ENCODE data around the gene SLC15A1.

Gene SLC15A1

GRCh38 chr13:98664047-98664446, 88.4 kb downstream of the SLC15A1 start:
- peaks cover 0 to 4% (median 0%) of the 10 kb centered on the region in 3 experiments for H3K27me3 ChIP-seq (ENCODE audit: control insufficient read depth in 3 of 3, insufficient read depth in 3 of 3, low read depth in 1 of 3, low read length in 3 of 3)

GRCh38 chr13:98658131-98658530, 94.3 kb downstream of the SLC15A1 start:
- no peak overlapping the region for H3K4me3 ChIP-seq (ENCODE audit: low read length in 2 of 2)

More at GRCh38 chr13:98664047-98664446, 88.4 kb downstream of the SLC15A1 start:
- Histone ChIP-seq H3K4me3 (ENCODE audit: low read length in 2 of 2) (no peak overlapping the region), H3K4ac (ENCODE audit: low read length) (no peak overlapping the region), H3K18ac (ENCODE audit: low read length) (no peak overlapping the region), H3K36me3 (replicated peaks in 1 of 2; ENCODE audit: control insufficient read depth in 2 of 2, insufficient read depth in 2 of 2, low read length in 2 of 2) (no peaks in the 10 kb centered on the region), H3K14ac (ENCODE audit: low read length) (no peak overlapping the region), H4K91ac (ENCODE audit: low read depth, low read length, poor library complexity) (no peak overlapping the region), H2AFZ (ENCODE audit: low read length) (no peak overlapping the region), H3K27ac (replicated peaks; ENCODE audit: low read length) (no peak overlapping the region), H4K8ac (ENCODE audit: low read depth, low read length) (no peak overlapping the region), H3K4me2 (ENCODE audit: insufficient read depth, low read length, poor library complexity, severe bottlenecking) (no peak overlapping the region), H3K79me1 (ENCODE audit: low read depth, low read length) (no peaks in the 10 kb centered on the region), H2BK5ac (ENCODE audit: low read length) (no peak overlapping the region), H3K9ac (ENCODE audit: low read depth, low read length, poor library complexity) (no peak overlapping the region), H3K23ac (ENCODE audit: low read depth, low read length, poor library complexity) (no peak overlapping the region), H2BK15ac (ENCODE audit: low read length) (no peak overlapping the region), H3K4me1 (ENCODE audit: control insufficient read depth in 2 of 2, insufficient read depth in 1 of 2, low read depth in 1 of 2, low read length in 2 of 2) (peaks cover 0 to 6% of the 10 kb centered on the region in 2 donors), H3K9me3 (replicated peaks in 1 of 2; ENCODE audit: control insufficient read depth in 2 of 2, insufficient read depth in 1 of 2, low read depth in 1 of 2, low read length in 2 of 2) (no peaks in the 10 kb centered on the region), H2BK12ac (ENCODE audit: low read length) (no peak overlapping the region), H2BK120ac (ENCODE audit: low read depth, low read length) (no peak overlapping the region), H2AK5ac (ENCODE audit: low read depth, low read length) (peak overlapping the region; percentile 40)
- no CpG with 5 or more reads among the region's 11 CpGs for WGBS, 2 donors (ENCODE audit: extremely low coverage in 2 of 2, insufficient read length in 2 of 2, insufficient replicate concordance in 1 of 2)
- DNase-seq (ENCODE audit: low spot score), result no peak

GRCh38 chr13:98657506-98658085, 94.9 kb downstream of the SLC15A1 start:
- no peaks in the 10 kb centered on the region for H3K79me1 ChIP-seq (ENCODE audit: low read depth, low read length)
- H2BK15ac ChIP-seq (ENCODE audit: low read length), result no peak overlapping the region
- H3K4me3 ChIP-seq (ENCODE audit: low read length in 2 of 2), result no peak overlapping the region
- H3K9me3 ChIP-seq (replicated peaks in 1 of 2; ENCODE audit: control insufficient read depth in 2 of 2, insufficient read depth in 1 of 2, low read depth in 1 of 2, low read length in 2 of 2), result peaks cover 0 to 1% of the 10 kb centered on the region in 2 donors
- no peak for DNase-seq (ENCODE audit: low spot score)
- WGBS, 2 donors (ENCODE audit: extremely low coverage in 2 of 2, insufficient read length in 2 of 2, insufficient replicate concordance in 1 of 2), result no CpG with 5 or more reads among the region's 8 CpGs
- no peak overlapping the region for H3K27ac ChIP-seq (replicated peaks; ENCODE audit: low read length)
- no peak overlapping the region for H2BK12ac ChIP-seq (ENCODE audit: low read length)
- no peak overlapping the region for H3K14ac ChIP-seq (ENCODE audit: low read length)
- no peak overlapping the region for H2AK5ac ChIP-seq (ENCODE audit: low read depth, low read length)
- H4K8ac ChIP-seq (ENCODE audit: low read depth, low read length), result no peak overlapping the region
- H3K4me1 ChIP-seq (ENCODE audit: control insufficient read depth in 2 of 2, insufficient read depth in 1 of 2, low read depth in 1 of 2, low read length in 2 of 2), result no peaks in the 10 kb centered on the region
- no peak overlapping the region for H3K4ac ChIP-seq (ENCODE audit: low read length)
- H3K4me2 ChIP-seq (ENCODE audit: insufficient read depth, low read length, poor library complexity, severe bottlenecking), result no peak overlapping the region
- no peak overlapping the region for H2BK5ac ChIP-seq (ENCODE audit: low read length)
- no peaks in the 10 kb centered on the region for H3K27me3 ChIP-seq (ENCODE audit: control insufficient read depth in 3 of 3, insufficient read depth in 3 of 3, low read depth in 1 of 3, low read length in 3 of 3)
- no peaks in the 10 kb centered on the region for H3K36me3 ChIP-seq (replicated peaks in 1 of 2; ENCODE audit: control insufficient read depth in 2 of 2, insufficient read depth in 2 of 2, low read length in 2 of 2)
- H3K18ac ChIP-seq (ENCODE audit: low read length), result no peak overlapping the region
- H3K9ac ChIP-seq (ENCODE audit: low read depth, low read length, poor library complexity), result no peak overlapping the region
- no peak overlapping the region for H4K91ac ChIP-seq (ENCODE audit: low read depth, low read length, poor library complexity)
- H3K23ac ChIP-seq (ENCODE audit: low read depth, low read length, poor library complexity), result no peak overlapping the region
- no peak overlapping the region for H2BK120ac ChIP-seq (ENCODE audit: low read depth, low read length)
- no peak overlapping the region for H2AFZ ChIP-seq (ENCODE audit: low read length)

More at GRCh38 chr13:98658131-98658530, 94.3 kb downstream of the SLC15A1 start:
- H2AK5ac ChIP-seq (ENCODE audit: low read depth, low read length), result no peak overlapping the region
- H3K4me1 ChIP-seq (ENCODE audit: control insufficient read depth in 2 of 2, insufficient read depth in 1 of 2, low read depth in 1 of 2, low read length in 2 of 2), result no peaks in the 10 kb centered on the region
- H2AFZ ChIP-seq (ENCODE audit: low read length), result no peak overlapping the region
- no peak overlapping the region for H3K4ac ChIP-seq (ENCODE audit: low read length)
- H3K36me3 ChIP-seq (replicated peaks in 1 of 2; ENCODE audit: control insufficient read depth in 2 of 2, insufficient read depth in 2 of 2, low read length in 2 of 2), result no peaks in the 10 kb centered on the region
- no peak overlapping the region for H3K27ac ChIP-seq (replicated peaks; ENCODE audit: low read length)
- H2BK15ac ChIP-seq (ENCODE audit: low read length), result no peak overlapping the region
- no CpG with 5 or more reads among the region's 5 CpGs for WGBS, 2 donors (ENCODE audit: extremely low coverage in 2 of 2, insufficient read length in 2 of 2, insufficient replicate concordance in 1 of 2)
- H3K9me3 ChIP-seq (replicated peaks in 1 of 2; ENCODE audit: control insufficient read depth in 2 of 2, insufficient read depth in 1 of 2, low read depth in 1 of 2, low read length in 2 of 2), result peaks cover 0 to 1% of the 10 kb centered on the region in 2 donors
- H3K14ac ChIP-seq (ENCODE audit: low read length), result no peak overlapping the region
- no peak overlapping the region for H4K8ac ChIP-seq (ENCODE audit: low read depth, low read length)
- no peak overlapping the region for H3K18ac ChIP-seq (ENCODE audit: low read length)
- DNase-seq (ENCODE audit: low spot score), result no peak
- H3K27me3 ChIP-seq (ENCODE audit: control insufficient read depth in 3 of 3, insufficient read depth in 3 of 3, low read depth in 1 of 3, low read length in 3 of 3), result no peaks in the 10 kb centered on the region
- H4K91ac ChIP-seq (ENCODE audit: low read depth, low read length, poor library complexity), result no peak overlapping the region
- no peak overlapping the region for H2BK12ac ChIP-seq (ENCODE audit: low read length)
- no peak overlapping the region for H3K4me2 ChIP-seq (ENCODE audit: insufficient read depth, low read length, poor library complexity, severe bottlenecking)
- no peak overlapping the region for H3K9ac ChIP-seq (ENCODE audit: low read depth, low read length, poor library complexity)
- no peak overlapping the region for H2BK5ac ChIP-seq (ENCODE audit: low read length)
- no peak overlapping the region for H2BK120ac ChIP-seq (ENCODE audit: low read depth, low read length)
- H3K79me1 ChIP-seq (ENCODE audit: low read depth, low read length), result no peaks in the 10 kb centered on the region
- H3K23ac ChIP-seq (ENCODE audit: low read depth, low read length, poor library complexity), result no peak overlapping the region

- no peaks in the 10 kb centered on the region for H3K4me1 ChIP-seq (ENCODE audit: control insufficient read depth in 2 of 2, insufficient read depth in 1 of 2, low read depth in 1 of 2, low read length in 2 of 2)
- H2BK120ac ChIP-seq (ENCODE audit: low read depth, low read length), result no peak overlapping the region
- no peak overlapping the region for H3K4ac ChIP-seq (ENCODE audit: low read length)
- no peaks in the 10 kb centered on the region for H3K36me3 ChIP-seq (replicated peaks in 1 of 2; ENCODE audit: control insufficient read depth in 2 of 2, insufficient read depth in 2 of 2, low read length in 2 of 2)
- H3K9ac ChIP-seq (ENCODE audit: low read depth, low read length, poor library complexity), result no peak overlapping the region
- peaks cover 0 to 5% (median 0%) of the 10 kb centered on the region in 3 experiments for H3K27me3 ChIP-seq (ENCODE audit: control insufficient read depth in 3 of 3, insufficient read depth in 3 of 3, low read depth in 1 of 3, low read length in 3 of 3)
- H3K27ac ChIP-seq (replicated peaks; ENCODE audit: low read length), result no peak overlapping the region
- no peak overlapping the region for H4K8ac ChIP-seq (ENCODE audit: low read depth, low read length)
- H2AFZ ChIP-seq (ENCODE audit: low read length), result no peak overlapping the region
- no peak overlapping the region for H2BK12ac ChIP-seq (ENCODE audit: low read length)
- H3K14ac ChIP-seq (ENCODE audit: low read length), result no peak overlapping the region
- peaks cover 0 to 1% of the 10 kb centered on the region in 2 donors for H3K9me3 ChIP-seq (replicated peaks in 1 of 2; ENCODE audit: control insufficient read depth in 2 of 2, insufficient read depth in 1 of 2, low read depth in 1 of 2, low read length in 2 of 2)
- no peak overlapping the region for H2BK5ac ChIP-seq (ENCODE audit: low read length)
- H2BK15ac ChIP-seq (ENCODE audit: low read length), result no peak overlapping the region
- H3K79me1 ChIP-seq (ENCODE audit: low read depth, low read length), result no peaks in the 10 kb centered on the region
- no peak overlapping the region for H3K18ac ChIP-seq (ENCODE audit: low read length)
- H3K4me2 ChIP-seq (ENCODE audit: insufficient read depth, low read length, poor library complexity, severe bottlenecking), result no peak overlapping the region
- no peak overlapping the region for H2AK5ac ChIP-seq (ENCODE audit: low read depth, low read length)
- DNase-seq (ENCODE audit: low spot score), result no peak
- no CpG with 5 or more reads among the region's 3 CpGs for WGBS, 2 donors (ENCODE audit: extremely low coverage in 2 of 2, insufficient read length in 2 of 2, insufficient replicate concordance in 1 of 2)
- no peak overlapping the region for H3K4me3 ChIP-seq (ENCODE audit: low read length in 2 of 2)
- H4K91ac ChIP-seq (ENCODE audit: low read depth, low read length, poor library complexity), result no peak overlapping the region
- no peak overlapping the region for H3K23ac ChIP-seq (ENCODE audit: low read depth, low read length, poor library complexity)
Measured at GRCh38 chr13:98656223-98656622, 96.2 kb downstream of the SLC15A1 start.
